Right ventricle myocardium superior (tissue), 1 donor: Measurements from ENCODE around the gene SMAD7. TPM values are rescaled to one million over a fixed set of nuclear protein-coding genes. Genes with fewer than 3 reads are reported as not detected.

ENCODE experiments used
- ATAC-seq: fragments of 200-7000 bp; cut with Tn5 transposase; one replicate; pipeline ENCODE4 v1.9.1; 2020; ENCODE audit warnings: mild to moderate bottlenecking; ENCODE audit not compliant: poor library complexity
- DNase-seq: peaks from one replicate; pipeline ENCODE4 v3.0.0-alpha.2; 2020
- intact Hi-C: fragments of 100-400 bp; cut with DNase I; formaldehyde crosslinking; loops from one replicate; pipeline ENCODE4 v1.11.2; 2022
- total RNA-seq: library from RNA; stranded (reverse); fragmentation: NEBNext Ultra II Directional; extraction: Animal tissue kit (Norgen Biotek cat#: 25700); gene quantifications from one replicate; pipeline ENCODE4 v1.2.1, GENCODE V29; 2021
- donor health status: DM: no; HTN: yes; CAD: no; lungs with severe emphysema.

Gene SMAD7
- total RNA-seq, 1 donor from 2014 or later = 14.0 TPM

- intact Hi-C loops = no loop called here
- DNase-seq (no peak), ATAC-seq (no peak)
These were observed 16.8 kb upstream of the SMAD7 start for GRCh38 chr18:48967545-48967944.

DNA sequence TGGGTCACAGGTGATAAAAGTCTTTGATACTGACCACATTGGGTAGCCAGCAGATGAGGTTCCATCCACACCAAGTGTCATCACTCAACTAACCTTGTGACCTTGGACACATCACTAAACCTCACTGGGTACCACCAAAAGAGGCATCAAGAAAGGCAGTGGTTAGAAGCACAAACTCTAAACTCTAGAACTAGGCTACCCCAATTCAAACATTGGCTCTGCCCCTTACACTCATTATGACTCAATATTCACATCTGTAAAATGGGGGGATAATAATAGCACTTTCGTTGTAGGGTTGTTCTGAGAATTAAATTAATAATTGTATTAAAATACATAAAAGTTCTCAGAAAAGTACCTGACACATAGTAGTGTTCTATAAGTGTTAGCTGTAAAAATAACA, 15.8 kb upstream of the SMAD7 start:
- ATAC-seq = no peak
- no peak for DNase-seq
- intact Hi-C loops = no loop called here

GRCh38 chr18:48963586-48964470, 13.1 kb upstream of the SMAD7 start:
- ATAC-seq (no peak), DNase-seq (no peak)
- intact Hi-C loops = no loop called here

- DNase-seq = no peak
- intact Hi-C loops = no loop called here
- no peak for ATAC-seq
These were observed 12.3 kb upstream of the SMAD7 start for GRCh38 chr18:48962994-48963561.

GRCh38 chr18:48962252-48962993, 11.7 kb upstream of the SMAD7 start:
- DNase-seq (no peak), ATAC-seq (no peak)
- intact Hi-C loops = no loop called here

GRCh38 chr18:48961547-48961946, 10.8 kb upstream of the SMAD7 start:
- DNase-seq = no peak
- ATAC-seq = no peak
- intact Hi-C loops = no loop called here

GRCh38 chr18:48959921-48960920, 9.5 kb upstream of the SMAD7 start:
- no peak for DNase-seq
- no peak for ATAC-seq
- intact Hi-C loops = no loop called here

DNA sequence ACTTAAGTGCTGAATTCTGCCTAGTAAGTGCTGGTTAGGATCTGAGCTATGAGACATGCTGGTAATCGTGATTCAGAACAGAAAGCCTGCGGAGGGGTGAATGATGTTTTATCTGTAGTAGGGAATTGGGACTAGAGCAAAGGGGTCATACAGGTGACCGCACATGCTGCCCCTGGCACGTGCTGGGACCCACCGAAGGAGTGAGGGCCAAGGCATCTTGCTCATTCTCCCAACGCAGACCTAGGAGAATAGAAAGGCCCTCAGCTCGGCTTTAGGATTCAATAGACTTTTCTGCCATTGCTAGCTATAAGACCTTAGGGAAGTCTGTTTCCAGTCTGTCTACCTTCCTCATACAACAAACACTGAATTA, 8.8 kb upstream of the SMAD7 start:
- ATAC-seq (no peak), DNase-seq (no peak)
- intact Hi-C loops = no loop called here

- DNase-seq = no peak
- intact Hi-C loops = no loop called here
- ATAC-seq = no peak
These were observed 8.2 kb upstream of the SMAD7 start for GRCh38 chr18:48958951-48959350.

- no peak for ATAC-seq
- intact Hi-C loops = no loop called here
These were observed 6.9 kb upstream of the SMAD7 start for GRCh38 chr18:48957616-48958015.

GRCh38 chr18:48957136-48957535, 6.4 kb upstream of the SMAD7 start:
- ATAC-seq (no peak), DNase-seq (no peak)
- intact Hi-C loops = no loop called here

More at GRCh38 chr18:48957616-48958015, 6.9 kb upstream of the SMAD7 start:
- no peak for DNase-seq

GRCh38 chr18:48956356-48956755, 5.6 kb upstream of the SMAD7 start:
- intact Hi-C loops = no loop called here
- ATAC-seq (no peak), DNase-seq (no peak)

DNA sequence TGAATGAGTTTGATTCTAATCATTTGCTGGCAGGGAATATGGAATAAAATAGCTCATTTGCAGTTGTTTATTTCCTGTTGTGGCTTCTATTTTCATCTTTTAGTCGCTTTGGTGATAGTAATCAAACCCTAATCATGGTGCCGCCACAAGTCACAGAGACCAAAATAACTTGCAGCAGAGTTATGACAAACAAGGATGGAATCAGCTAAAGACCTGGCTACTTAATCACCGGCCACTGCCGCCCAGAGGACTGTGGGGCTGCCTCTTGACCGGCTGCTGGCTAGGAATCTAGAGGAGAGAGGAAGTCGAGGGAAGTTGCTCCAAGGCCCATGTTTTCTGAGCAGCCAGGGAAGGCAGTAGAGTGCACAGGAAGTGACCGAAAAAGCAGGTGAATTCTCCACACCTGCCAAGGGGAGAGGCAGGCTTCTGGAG, 5.1 kb upstream of the SMAD7 start:
- intact Hi-C loops = no loop called here
- ATAC-seq (no peak), DNase-seq (peak; percentile 65)

DNA sequence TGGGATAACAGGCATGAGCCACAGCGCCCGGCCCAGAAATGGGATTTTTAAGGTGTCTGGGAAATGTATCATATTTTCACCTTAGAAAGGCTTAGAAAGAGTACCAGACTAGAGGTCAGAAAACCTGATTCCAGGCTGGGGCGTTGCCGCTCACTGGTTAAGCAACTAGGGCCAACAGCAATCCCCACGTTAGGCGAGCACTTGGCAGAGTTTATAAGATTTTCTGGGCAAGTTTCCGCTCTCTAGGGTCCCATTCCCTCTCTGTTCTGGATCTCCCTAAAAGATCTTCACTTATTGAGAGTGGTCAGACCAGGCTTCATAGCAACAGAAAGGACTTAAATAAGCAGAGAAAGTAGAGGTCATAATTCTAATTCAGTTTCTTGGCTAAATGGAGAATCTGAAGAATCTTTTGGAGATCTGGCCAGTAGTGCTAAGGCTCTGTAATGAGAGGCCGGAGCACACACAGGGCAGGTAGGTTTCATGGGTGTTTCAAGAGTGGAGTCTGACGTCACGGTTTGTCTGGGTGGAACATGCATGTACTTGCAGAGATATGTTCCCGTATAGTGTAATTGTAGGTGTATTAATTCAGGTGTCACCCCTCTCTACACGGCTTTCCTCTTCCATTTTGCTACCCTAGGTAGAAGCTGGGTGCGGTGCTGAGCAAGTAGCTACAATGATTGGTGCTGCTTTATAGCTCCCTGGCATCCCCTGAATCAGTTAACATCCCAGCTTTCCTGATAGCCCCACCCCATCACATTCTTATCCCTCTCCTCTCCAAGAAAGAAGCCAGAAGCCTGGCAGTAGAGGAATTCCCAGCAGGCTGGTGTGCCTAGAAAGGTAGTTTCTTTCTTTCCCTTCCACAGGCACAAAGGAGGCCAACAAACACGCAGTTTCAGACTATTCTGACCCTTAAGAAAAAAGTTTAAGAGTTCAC, 4.4 kb upstream of the SMAD7 start:
- no peak for ATAC-seq
- DNase-seq = no peak
- intact Hi-C loops = loop anchor here (5.0 kb wide), 1 partner anchor 273 kb away; no protein-coding TSS in a partner anchor

DNA sequence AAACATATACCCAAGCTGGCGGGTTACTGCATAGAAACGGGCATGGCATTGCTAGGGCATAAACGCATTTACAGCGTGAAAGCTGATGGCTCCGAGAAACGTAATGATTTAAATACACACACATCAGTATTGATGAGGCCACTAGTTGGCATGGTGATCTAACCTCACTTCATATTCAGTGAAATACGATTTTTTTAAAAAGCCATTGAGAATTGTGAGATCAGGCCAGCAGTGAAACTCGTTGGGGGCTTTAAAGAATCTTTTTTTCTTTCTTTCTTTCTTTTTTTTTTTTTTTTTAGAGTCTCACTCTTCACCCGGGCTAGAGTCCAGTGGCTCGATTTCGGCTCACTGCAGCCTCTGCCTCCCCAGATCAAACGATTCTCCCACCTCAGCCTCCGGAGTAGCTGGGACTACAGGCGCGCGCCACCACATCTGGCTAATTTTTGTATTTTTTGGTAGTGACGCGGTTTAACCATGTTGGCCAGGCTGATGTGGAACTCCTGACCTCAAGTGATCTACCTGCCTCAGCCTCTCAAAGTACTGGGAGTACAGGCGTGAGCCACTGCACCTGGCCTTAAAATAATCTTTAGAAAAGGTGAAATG, 2.4 kb upstream of the SMAD7 start:
- no peak for DNase-seq
- intact Hi-C loops = loop anchor here (5.0 kb wide), 1 partner anchor 271 kb away; no protein-coding TSS in a partner anchor
- no peak for ATAC-seq

DNA sequence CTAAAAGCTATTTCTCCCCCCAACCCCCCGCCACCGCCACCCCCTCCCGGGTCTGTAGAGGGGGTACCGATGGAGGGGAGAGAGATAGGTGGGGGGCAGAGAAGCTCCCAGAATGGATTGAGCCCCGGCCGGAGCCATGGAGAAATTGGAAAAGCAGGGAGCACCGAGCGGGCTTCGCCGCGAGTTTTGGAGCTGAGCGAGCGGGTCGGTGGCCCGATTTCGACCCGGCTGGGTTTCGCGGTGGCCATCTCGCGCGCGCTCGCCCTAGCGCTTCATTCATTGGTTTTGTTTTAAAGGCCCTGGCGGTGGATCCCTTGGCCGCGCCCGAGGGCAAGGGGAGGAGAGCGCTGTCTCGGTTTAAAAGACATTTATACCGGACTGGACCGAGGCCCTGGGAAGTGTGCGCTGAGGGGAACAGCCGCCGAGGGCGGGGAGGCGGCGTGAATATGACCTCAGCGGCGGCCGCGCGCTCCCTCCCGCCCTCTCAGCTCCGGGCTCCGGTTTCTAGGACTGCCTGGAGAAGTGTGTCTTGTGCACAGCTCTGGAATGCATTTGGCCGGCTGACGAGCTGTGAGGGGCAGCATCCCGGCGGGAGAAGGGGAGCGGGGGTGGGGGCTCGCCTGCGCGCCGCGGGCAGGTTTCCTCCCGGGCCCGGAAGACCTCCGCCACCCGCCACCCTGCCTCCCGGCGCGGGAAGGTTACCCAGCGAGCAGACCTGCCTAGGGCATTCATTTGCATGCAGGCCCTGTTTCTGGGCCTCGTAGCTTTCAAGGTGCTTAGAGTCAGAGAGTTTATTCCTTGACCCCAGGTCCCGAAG, 1.7 kb upstream of the SMAD7 start:
- ATAC-seq = peak; percentile 78
- intact Hi-C loops = loop anchor here (5.0 kb wide), 1 partner anchor 270 kb away; no protein-coding TSS in a partner anchor
- DNase-seq = peak; percentile 90
